PC-3 (cell line): ENCODE measurements around the gene TTYH1. TPM values are rescaled to one million over a fixed set of nuclear protein-coding genes. Genes with fewer than 3 reads are reported as not detected.
A peak's percentile ranks its signal among the peaks of the same experiment; 100 is the strongest.

ENCODE experiments used
- ATAC-seq: fragments of 200-7000 bp; cut with Tn5 transposase; 2 replicates; pipeline ENCODE4 v1.9.1; 2020; ENCODE audit warnings: mild to moderate bottlenecking, moderate library complexity
- BruUV-seq: library from RNA; stranded (reverse); fragments of 400-500 nt; replicated peaks from 2 replicates; lab custom pipeline; 2021; lab: Mats Ljungman, UMichigan
- CTCF ChIA-PET: fragments of 300-600 bp; sonication (Branson Sonifier 250); formaldehyde crosslinking; loops from one replicate; lab custom pipeline; 2022; ENCODE audit warnings: antibody characterized with exemption; lab: Charles Lee
- POLR2A ChIA-PET: fragments of 300-600 bp; sonication (Branson Sonifier 250); formaldehyde crosslinking; loops from one replicate; lab custom pipeline; 2022; ENCODE audit warnings: antibody characterized with exemption; ENCODE audit not compliant: unreplicated experiment; lab: Charles Lee
- DNase-seq: peaks from one replicate; pipeline ENCODE4 v3.0.0-alpha.2; 2015
- H2AFZ ChIP-seq: fragments of 300-600 bp; sonication (generic); 2 replicates; pipeline ENCODE4 v1.6.0; 2016; ENCODE audit warnings: antibody characterized with exemption, low read length
- H3F3A ChIP-seq: fragments of 300-600 bp; sonication (generic); one replicate; pipeline ENCODE4 v1.6.0; 2017; ENCODE audit warnings: antibody characterized with exemption, low read length, control low read depth, mild to moderate bottlenecking; ENCODE audit not compliant: unreplicated experiment
- H3K27ac ChIP-seq: fragments of 300-600 bp; sonication (generic); 2 replicates; pipeline ENCODE4 v1.5.1; 2016; ENCODE audit warnings: mild to moderate bottlenecking, low read length
- H3K27me3 ChIP-seq: fragments of 300-600 bp; sonication (generic); 2 replicates; pipeline ENCODE4 v1.6.1; 2016; ENCODE audit warnings: low read length, mixed read lengths
- H3K36me3 ChIP-seq: fragments of 300-600 bp; sonication (generic); 2 replicates; pipeline ENCODE4 v1.6.1; 2016; ENCODE audit warnings: low read depth, mixed run types, low read length, mixed read lengths
- H3K4me1 ChIP-seq: fragments of 300-600 bp; sonication (generic); 2 replicates; pipeline ENCODE4 v1.5.1; 2016; ENCODE audit warnings: low read length; ENCODE audit not compliant: insufficient read depth
- H3K4me2 ChIP-seq: fragments of 300-600 bp; sonication (generic); 2 replicates; pipeline ENCODE4 v1.6.0; 2016; ENCODE audit warnings: low read length
- H3K4me3 ChIP-seq: fragments of 300-600 bp; sonication (generic); 2 replicates; pipeline ENCODE4 v1.5.1; 2016; ENCODE audit warnings: mild to moderate bottlenecking, low read length, mixed read lengths
- H3K79me2 ChIP-seq: fragments of 300-600 bp; sonication (generic); 2 replicates; pipeline ENCODE4 v1.6.1; 2017; ENCODE audit warnings: low read length, mixed read lengths
- H3K9ac ChIP-seq: fragments of 300-600 bp; sonication (generic); 2 replicates; pipeline ENCODE4 v1.6.0; 2016; ENCODE audit warnings: mild to moderate bottlenecking, low read length
- H3K9me2 ChIP-seq: fragments of 300-600 bp; sonication (generic); replicated peaks from 2 replicates; pipeline ENCODE4 v1.6.1; 2016; ENCODE audit warnings: mixed run types, low read length, mixed read lengths
- H3K9me3 ChIP-seq: fragments of 300-600 bp; sonication (generic); 2 replicates; pipeline ENCODE4 v1.6.1; 2016; ENCODE audit warnings: low read length, mixed read lengths
- H4K20me1 ChIP-seq: fragments of 300-600 bp; sonication (generic); 2 replicates; pipeline ENCODE4 v1.6.1; 2016; ENCODE audit warnings: low read length, mixed read lengths
- EZH2 ChIP-seq: fragments of 300-600 bp; sonication (generic); IDR thresholded peaks from one replicate; pipeline ENCODE4 v1.6.1; 2017; ENCODE audit warnings: antibody characterized with exemption, mild to moderate bottlenecking, low read length; ENCODE audit not compliant: unreplicated experiment
- EZH2phosphoT487 ChIP-seq: fragments of 300-600 bp; sonication (generic); IDR thresholded peaks from 2 replicates; pipeline ENCODE4 v1.6.1; 2018; ENCODE audit warnings: mild to moderate bottlenecking, antibody characterized with exemption, low read length, borderline replicate concordance
- intact Hi-C: fragments of 100-400 bp; cut with micrococcal nuclease; formaldehyde crosslinking; loops from 2 replicates; pipeline ENCODE4 v1.9.0; 2023
- total RNA-seq: library from RNA; depleted of rRNA; stranded (reverse); fragments of >200 nt; gene quantifications from 2 replicates; pipeline ENCODE4 v1.2.3, GENCODE V29; 2014
- TF ChIP-seq, protein P1 (sequence below): fragments of 300-600 bp; sonication (generic); conservative IDR thresholded peaks from 2 replicates; pipeline ENCODE4 v1.5.1; 2017; ENCODE audit warnings: antibody characterized with exemption, low read depth, mild to moderate bottlenecking, low read length

Gene TTYH1
- total RNA-seq, 1 experiment from 2014 or later = 1.1 TPM

DNA sequence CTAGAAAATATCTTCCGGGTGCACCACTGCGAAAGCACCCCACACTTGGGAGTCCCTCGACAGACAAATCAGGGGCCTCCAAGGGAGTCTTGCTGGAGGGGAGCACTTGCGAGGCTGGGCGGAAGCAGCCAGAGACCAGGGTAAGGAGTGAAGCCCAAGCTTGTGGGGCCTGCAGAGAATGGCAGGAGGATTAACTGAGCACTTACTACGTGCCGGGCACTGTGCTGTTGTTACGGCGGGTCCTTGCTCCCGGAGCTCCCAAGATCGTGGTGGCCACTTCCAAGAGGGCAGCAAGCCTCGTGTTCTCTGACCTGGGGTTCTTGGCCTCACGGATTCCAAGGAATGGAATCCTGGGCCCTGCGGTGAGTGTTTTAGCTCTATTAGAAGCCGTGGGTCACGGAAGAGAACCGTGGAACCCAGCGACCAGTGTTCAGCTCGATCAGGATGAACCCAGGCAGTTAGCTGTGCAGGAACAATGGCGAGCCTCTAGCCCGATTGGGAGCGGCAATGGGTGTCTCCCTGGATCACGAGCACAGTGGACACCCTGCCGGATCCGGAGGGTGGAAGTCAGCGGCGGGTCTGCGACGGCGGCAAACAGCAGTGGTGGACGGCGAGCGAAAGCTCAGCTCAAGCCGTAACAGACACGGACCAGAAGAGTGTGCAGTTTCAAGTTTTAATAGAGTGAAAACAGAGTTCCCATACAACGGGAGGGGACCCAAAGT, 9.6 kb downstream of the TTYH1 start:
- ChIA-PET POLR2A (no interaction called here), CTCF (interaction anchor here (1.0 kb wide), 1 partner anchor 15 kb away, joined by 3 read pairs; no protein-coding TSS in a partner anchor)
- H3K9me3 ChIP-seq = no peaks in the 10 kb centered on the region
- peaks cover 6% of the 10 kb centered on the region; the same call in 1 of the 2 replicates for H3K27me3 ChIP-seq
- H3K27ac ChIP-seq = no peak overlapping the region
- no peak for ATAC-seq
- no peak for DNase-seq
- H2AFZ ChIP-seq = no peak overlapping the region
- no peak overlapping the region for H3K4me3 ChIP-seq
- no peaks in the 10 kb centered on the region for H3K79me2 ChIP-seq
- no peaks in the 10 kb centered on the region for H3F3A ChIP-seq
- H3K9ac ChIP-seq = no peak overlapping the region
- H3K4me2 ChIP-seq = no peak overlapping the region
- H3K9me2 ChIP-seq = no peaks in the 10 kb centered on the region
- H3K4me1 ChIP-seq = peaks cover 9% of the 10 kb centered on the region
- intact Hi-C loops = no loop called here
- H4K20me1 ChIP-seq = no peaks in the 10 kb centered on the region
- TF ChIP-seq EZH2 (no peak), EZH2phosphoT487 (no peak)
- TF ChIP-seq, protein P1, sequence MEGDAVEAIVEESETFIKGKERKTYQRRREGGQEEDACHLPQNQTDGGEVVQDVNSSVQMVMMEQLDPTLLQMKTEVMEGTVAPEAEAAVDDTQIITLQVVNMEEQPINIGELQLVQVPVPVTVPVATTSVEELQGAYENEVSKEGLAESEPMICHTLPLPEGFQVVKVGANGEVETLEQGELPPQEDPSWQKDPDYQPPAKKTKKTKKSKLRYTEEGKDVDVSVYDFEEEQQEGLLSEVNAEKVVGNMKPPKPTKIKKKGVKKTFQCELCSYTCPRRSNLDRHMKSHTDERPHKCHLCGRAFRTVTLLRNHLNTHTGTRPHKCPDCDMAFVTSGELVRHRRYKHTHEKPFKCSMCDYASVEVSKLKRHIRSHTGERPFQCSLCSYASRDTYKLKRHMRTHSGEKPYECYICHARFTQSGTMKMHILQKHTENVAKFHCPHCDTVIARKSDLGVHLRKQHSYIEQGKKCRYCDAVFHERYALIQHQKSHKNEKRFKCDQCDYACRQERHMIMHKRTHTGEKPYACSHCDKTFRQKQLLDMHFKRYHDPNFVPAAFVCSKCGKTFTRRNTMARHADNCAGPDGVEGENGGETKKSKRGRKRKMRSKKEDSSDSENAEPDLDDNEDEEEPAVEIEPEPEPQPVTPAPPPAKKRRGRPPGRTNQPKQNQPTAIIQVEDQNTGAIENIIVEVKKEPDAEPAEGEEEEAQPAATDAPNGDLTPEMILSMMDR = no peak
- BruUV-seq = no TSS peak
- H3K36me3 ChIP-seq = no peaks in the 10 kb centered on the region

DNA sequence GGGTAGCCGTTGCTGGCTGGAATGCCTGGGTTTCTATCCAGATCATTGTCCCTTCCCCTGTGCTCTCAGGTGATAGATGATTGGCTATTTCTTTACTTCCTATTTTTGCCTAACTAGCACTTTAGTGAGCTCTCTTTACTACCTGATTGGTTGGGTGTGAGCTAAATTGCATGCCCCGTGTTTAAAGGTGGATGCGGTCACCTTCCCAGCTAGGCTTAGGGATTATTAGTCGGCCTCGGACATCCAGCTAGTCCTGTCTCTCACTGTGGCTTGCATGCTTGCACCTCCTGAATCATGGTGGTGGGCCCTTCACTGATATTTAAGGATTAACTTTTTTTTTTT, 10.1 kb downstream of the TTYH1 start:
- BruUV-seq = no TSS peak
- Histone ChIP-seq H4K20me1 (no peaks in the 10 kb centered on the region), H3K4me2 (no peak overlapping the region), H3K9ac (no peak overlapping the region), H3K27ac (no peak overlapping the region), H3K79me2 (no peaks in the 10 kb centered on the region), H2AFZ (no peak overlapping the region), H3K36me3 (no peaks in the 10 kb centered on the region), H3K27me3 (peaks cover 6% of the 10 kb centered on the region; the same call in 1 of the 2 replicates), H3K9me3 (no peaks in the 10 kb centered on the region), H3K9me2 (no peaks in the 10 kb centered on the region), H3F3A (no peaks in the 10 kb centered on the region), H3K4me3 (no peak overlapping the region), H3K4me1 (peaks cover 9% of the 10 kb centered on the region)
- POLR2A ChIA-PET = no interaction called here
- CTCF ChIA-PET = interaction anchor here (1.0 kb wide), 1 partner anchor 14 kb away, joined by 3 read pairs; no protein-coding TSS in a partner anchor
- intact Hi-C loops = no loop called here
- DNase-seq (no peak), ATAC-seq (no peak)
- TF ChIP-seq, protein P1 = no peak
- TF ChIP-seq EZH2 (no peak), EZH2phosphoT487 (no peak)

DNA sequence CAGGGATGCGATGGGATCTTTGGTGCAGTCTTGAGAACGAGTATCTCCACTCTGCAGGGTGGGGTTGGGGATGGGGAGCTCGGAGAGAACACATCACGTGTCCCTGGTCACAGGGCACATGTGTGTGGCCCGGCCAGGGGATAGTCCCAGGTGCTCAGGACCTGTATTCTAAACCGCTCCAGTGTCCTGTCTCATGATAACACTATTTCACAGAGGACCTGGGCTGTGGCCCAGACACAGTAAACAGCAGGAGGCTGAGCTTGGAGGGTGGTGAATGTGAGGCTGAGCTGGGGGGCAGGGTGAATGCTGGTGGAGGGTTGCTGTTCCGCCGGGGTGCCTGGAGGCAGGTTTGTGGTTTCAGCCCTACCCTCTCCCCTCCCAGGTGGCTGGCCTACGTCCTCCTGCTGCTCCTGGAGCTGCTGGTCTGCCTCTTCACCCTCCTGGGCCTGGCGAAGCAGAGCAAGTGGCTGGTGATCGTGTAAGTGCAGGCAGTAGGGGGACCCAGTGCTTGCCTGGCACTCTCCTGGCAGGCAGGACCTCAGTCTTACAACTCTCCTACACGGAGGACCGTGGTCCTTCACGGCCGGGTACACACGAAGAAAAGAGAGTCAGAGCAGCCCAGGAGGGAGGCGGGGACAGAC, 11.1 kb downstream of the TTYH1 start:
- Histone ChIP-seq H2AFZ (peak overlapping the region; percentile 36; the same call in 1 of the 2 replicates), H3K4me3 (no peak overlapping the region), H3K79me2 (no peaks in the 10 kb centered on the region), H3F3A (no peaks in the 10 kb centered on the region), H3K27me3 (peaks cover 6% of the 10 kb centered on the region; the same call in 1 of the 2 replicates), H3K27ac (no peak overlapping the region), H3K9me3 (no peaks in the 10 kb centered on the region), H3K36me3 (no peaks in the 10 kb centered on the region), H4K20me1 (no peaks in the 10 kb centered on the region), H3K4me1 (peaks cover 17% of the 10 kb centered on the region), H3K9me2 (no peaks in the 10 kb centered on the region), H3K9ac (no peak overlapping the region), H3K4me2 (peak overlapping the region; percentile 28; the same call in 1 of the 2 replicates)
- POLR2A ChIA-PET = no interaction called here
- peak; percentile 54 for DNase-seq
- peak; percentile 27 for ATAC-seq
- TF ChIP-seq EZH2 = no peak
- no peak for TF ChIP-seq EZH2phosphoT487
- TF ChIP-seq, protein P1 = 0 out of 2 replicates have a peak, but pooled peaks have one; percentile 17
- intact Hi-C loops = no loop called here
- BruUV-seq = no TSS peak
- CTCF ChIA-PET = no interaction called here
